Mesenchymal stem cell (in vitro differentiated cells and primary cell): ENCODE data around the gene ITPKB.
A peak's percentile ranks its signal among the peaks of the same experiment; 100 is the strongest.

Source experiments
- DNase-seq: peaks from one replicate; pipeline ENCODE4 v3.0.0-alpha.2; 2013
- H2AFZ ChIP-seq: one replicate; pipeline ENCODE4 v1.6.1; 2013; ENCODE audit warnings: low read depth, mild to moderate bottlenecking, control low read depth, inconsistent platforms, low read length, moderate library complexity
- H2AK5ac ChIP-seq: 2 replicates; pipeline ENCODE4 v1.6.1; 2013; ENCODE audit warnings: low read length, moderate library complexity, mild to moderate bottlenecking, inconsistent platforms; ENCODE audit not compliant: severe bottlenecking
- H2BK120ac ChIP-seq: one replicate; pipeline ENCODE4 v1.6.1; 2013; ENCODE audit warnings: low read depth, mild to moderate bottlenecking, inconsistent platforms, low read length, moderate library complexity
- H2BK12ac ChIP-seq, 2 experiments: one replicate each; pipeline ENCODE4 v1.6.1; 2013; ENCODE audit warnings: inconsistent platforms in 2 of 2, low read length in 2 of 2, mild to moderate bottlenecking in 2 of 2, moderate library complexity in 2 of 2, control low read depth in 1 of 2
- H2BK15ac ChIP-seq: one replicate; pipeline ENCODE4 v1.6.1; 2013; ENCODE audit warnings: mild to moderate bottlenecking, low read depth, inconsistent platforms; ENCODE audit not compliant: poor library complexity, severe bottlenecking
- H2BK5ac ChIP-seq: 2 replicates; pipeline ENCODE4 v1.6.1; 2013; ENCODE audit warnings: low read depth, mild to moderate bottlenecking, low read length, control low read depth, inconsistent platforms; ENCODE audit not compliant: poor library complexity, severe bottlenecking
- H3K14ac ChIP-seq, 2 experiments: one replicate each; pipeline ENCODE4 v1.6.1; 2013; ENCODE audit warnings: inconsistent platforms in 2 of 2, low read length in 2 of 2, control low read depth in 1 of 2, mild to moderate bottlenecking in 1 of 2, moderate library complexity in 1 of 2
- H3K18ac ChIP-seq, 2 experiments: one replicate each; pipeline ENCODE4 v1.6.1; 2013; ENCODE audit warnings: inconsistent platforms in 2 of 2, low read length in 2 of 2, control low read depth in 1 of 2, low read depth in 1 of 2, mild to moderate bottlenecking in 1 of 2
- H3K23ac ChIP-seq, 2 experiments: one replicate each; pipeline ENCODE4 v1.6.1; 2013; ENCODE audit warnings: inconsistent platforms in 2 of 2, low read length in 2 of 2, mild to moderate bottlenecking in 2 of 2, moderate library complexity in 2 of 2, control low read depth in 1 of 2
- H3K27ac ChIP-seq: 2 replicates; pipeline ENCODE4 v1.5.1; 2013; ENCODE audit warnings: mild to moderate bottlenecking, moderate library complexity, low read length, control low read depth, inconsistent platforms; ENCODE audit not compliant: poor library complexity, severe bottlenecking
- H3K27me3 ChIP-seq, 2 experiments: 2 replicates each; pipeline versions ENCODE4 v1.6.1 to v1.7.0; 2013; ENCODE audit warnings: low read length in 2 of 2, mild to moderate bottlenecking in 2 of 2, moderate library complexity in 2 of 2, control low read depth in 1 of 2, inconsistent platforms in 1 of 2; ENCODE audit not compliant: control insufficient read depth in 1 of 2, insufficient read depth in 1 of 2
- H3K36me3 ChIP-seq, 2 experiments: 2 replicates each; pipeline versions ENCODE4 v1.6.1 to v1.7.0; 2013; ENCODE audit warnings: low read length in 2 of 2, control low read depth in 1 of 2, inconsistent platforms in 1 of 2, low read depth in 1 of 2, mild to moderate bottlenecking in 1 of 2; ENCODE audit not compliant: insufficient read depth in 2 of 2, control insufficient read depth in 1 of 2
- H3K4ac ChIP-seq, 2 experiments: one replicate each; pipeline ENCODE4 v1.6.1; 2013; ENCODE audit warnings: inconsistent platforms in 2 of 2, low read length in 2 of 2, mild to moderate bottlenecking in 2 of 2, moderate library complexity in 2 of 2, control low read depth in 1 of 2, low read depth in 1 of 2
- H3K4me1 ChIP-seq: 2 replicates; pipeline ENCODE4 v1.6.1; 2013; ENCODE audit warnings: low read depth, low read length, control low read depth; ENCODE audit not compliant: control insufficient read depth, insufficient read depth
- H3K4me2 ChIP-seq: 2 replicates; pipeline ENCODE4 v1.6.1; 2013; ENCODE audit warnings: low read length, mild to moderate bottlenecking, inconsistent platforms; ENCODE audit not compliant: poor library complexity, severe bottlenecking
- H3K4me3 ChIP-seq, 2 experiments: 2 replicates each; pipeline versions ENCODE4 v1.5.1 to v1.7.0; 2013; ENCODE audit warnings: low read length in 2 of 2, mild to moderate bottlenecking in 2 of 2, control low read depth in 1 of 2, low read depth in 1 of 2; ENCODE audit not compliant: insufficient read depth in 1 of 2
- H3K79me1 ChIP-seq: replicated peaks from 2 replicates; pipeline ENCODE4 v1.6.1; 2013; ENCODE audit warnings: mild to moderate bottlenecking, control low read depth, low read length, inconsistent platforms; ENCODE audit not compliant: poor library complexity, severe bottlenecking
- H3K9ac ChIP-seq: 2 replicates; pipeline ENCODE4 v1.7.0; 2013; ENCODE audit warnings: mild to moderate bottlenecking, low read length, moderate library complexity
- H3K9me3 ChIP-seq: 2 replicates; pipeline ENCODE4 v1.7.0; 2013; ENCODE audit warnings: mild to moderate bottlenecking, low read length; ENCODE audit not compliant: control insufficient read depth
- H4K8ac ChIP-seq: one replicate; pipeline ENCODE4 v1.6.1; 2013; ENCODE audit warnings: inconsistent platforms, mild to moderate bottlenecking, low read length, moderate library complexity
- H4K91ac ChIP-seq: one replicate; pipeline ENCODE4 v1.6.1; 2013; ENCODE audit warnings: mild to moderate bottlenecking, low read length, inconsistent platforms
- WGBS: methylation state at CpG from one replicate; pipeline ENCODE4 v1.1.7; 2013; ENCODE audit warnings: mixed read lengths; 5-methylcytosine and 5-hydroxymethylcytosine counted together

ITPKB gene

GRCh38 chr1:226638608-226639007 lies 100.5 kb downstream of the ITPKB start:
- Histone ChIP-seq H3K79me1 (no peaks in the 10 kb centered on the region), H3K4ac (no peak overlapping the region), H2BK12ac (no peak overlapping the region), H4K8ac (no peak overlapping the region), H2BK15ac (no peak overlapping the region), H3K9ac (no peak overlapping the region), H2BK5ac (no peak overlapping the region), H2AFZ (no peak overlapping the region), H3K14ac (no peak overlapping the region), H2BK120ac (no peak overlapping the region), H3K9me3 (no peaks in the 10 kb centered on the region), H4K91ac (no peak overlapping the region), H3K4me3 (no peak overlapping the region), H3K18ac (no peak overlapping the region), H3K23ac (no peak overlapping the region), H3K36me3 (peaks cover 36 to 62% of the 10 kb centered on the region in 2 experiments), H3K4me1 (peaks cover 17% of the 10 kb centered on the region), H3K4me2 (no peak overlapping the region), H3K27ac (no peak overlapping the region), H2AK5ac (no peak overlapping the region), H3K27me3 (no peaks in the 10 kb centered on the region)
- DNase-seq, result no peak
- WGBS, result 93% methylated on average over 16 of the region's 16 CpGs

- Histone ChIP-seq H2BK15ac (no peak overlapping the region), H2AK5ac (no peak overlapping the region), H3K27me3 (no peaks in the 10 kb centered on the region), H3K4me3 (no peak overlapping the region), H3K4ac (no peak overlapping the region), H2BK12ac (no peak overlapping the region), H4K8ac (no peak overlapping the region), H3K79me1 (no peaks in the 10 kb centered on the region), H2BK120ac (no peak overlapping the region), H3K36me3 (peaks cover 36 to 62% of the 10 kb centered on the region in 2 experiments), H3K4me1 (peaks cover 13% of the 10 kb centered on the region), H3K23ac (no peak overlapping the region), H3K9ac (peak overlapping the region; percentile 45), H3K4me2 (no peak overlapping the region), H3K14ac (no peak overlapping the region), H4K91ac (no peak overlapping the region), H3K27ac (no peak overlapping the region), H2AFZ (no peak overlapping the region), H2BK5ac (no peak overlapping the region), H3K18ac (no peak overlapping the region), H3K9me3 (no peaks in the 10 kb centered on the region)
- no peak for DNase-seq
- WGBS, result 85% methylated on average over 10 of the region's 10 CpGs
Observed at GRCh38 chr1:226638001-226638601, 101.0 kb downstream of the ITPKB start.

GRCh38 chr1:226637147-226637935 lies 101.7 kb downstream of the ITPKB start:
- H4K91ac ChIP-seq, result no peak overlapping the region
- peak overlapping the region in 1 of 2 experiments; percentile 24 for H3K4me3 ChIP-seq
- no peak overlapping the region for H2AFZ ChIP-seq
- no peak overlapping the region for H3K14ac ChIP-seq
- H3K9me3 ChIP-seq, result no peaks in the 10 kb centered on the region
- no peak overlapping the region for H2BK15ac ChIP-seq
- H3K23ac ChIP-seq, result no peak overlapping the region
- H3K27me3 ChIP-seq, result no peaks in the 10 kb centered on the region
- no peak overlapping the region for H3K18ac ChIP-seq
- H3K4ac ChIP-seq, result no peak overlapping the region
- H2BK5ac ChIP-seq, result no peak overlapping the region
- peaks cover 9% of the 10 kb centered on the region for H3K4me1 ChIP-seq
- H2BK12ac ChIP-seq, result no peak overlapping the region
- no peak for DNase-seq
- peak overlapping the region; percentile 45 for H3K9ac ChIP-seq
- H3K79me1 ChIP-seq, result no peaks in the 10 kb centered on the region
- H3K27ac ChIP-seq, result no peak overlapping the region
- no peak overlapping the region for H3K4me2 ChIP-seq
- no peak overlapping the region for H2AK5ac ChIP-seq
- H4K8ac ChIP-seq, result no peak overlapping the region
- H3K36me3 ChIP-seq, result peaks cover 36 to 62% of the 10 kb centered on the region in 2 experiments
- 77% methylated on average over 29 of the region's 29 CpGs for WGBS
- H2BK120ac ChIP-seq, result no peak overlapping the region

GRCh38 chr1:226636847-226637096 lies 102.3 kb downstream of the ITPKB start:
- peaks cover 9% of the 10 kb centered on the region for H3K4me1 ChIP-seq
- no peak overlapping the region for H4K8ac ChIP-seq
- H3K4ac ChIP-seq, result no peak overlapping the region
- H3K36me3 ChIP-seq, result peaks cover 37 to 63% of the 10 kb centered on the region in 2 experiments
- no peaks in the 10 kb centered on the region for H3K9me3 ChIP-seq
- no peak overlapping the region for H2BK120ac ChIP-seq
- H2AFZ ChIP-seq, result no peak overlapping the region
- H2BK15ac ChIP-seq, result no peak overlapping the region
- H4K91ac ChIP-seq, result no peak overlapping the region
- H3K9ac ChIP-seq, result no peak overlapping the region
- no peak overlapping the region for H3K23ac ChIP-seq
- no peak overlapping the region for H2BK12ac ChIP-seq
- H3K18ac ChIP-seq, result no peak overlapping the region
- no peak overlapping the region for H2AK5ac ChIP-seq
- H3K4me3 ChIP-seq, result no peak overlapping the region
- H3K14ac ChIP-seq, result no peak overlapping the region
- 93% methylated on average over 1 of the region's 1 CpG for WGBS
- no peak overlapping the region for H3K4me2 ChIP-seq
- no peaks in the 10 kb centered on the region for H3K27me3 ChIP-seq
- no peak overlapping the region for H3K27ac ChIP-seq
- H2BK5ac ChIP-seq, result no peak overlapping the region
- DNase-seq, result no peak
- no peaks in the 10 kb centered on the region for H3K79me1 ChIP-seq
